Ascending aorta (tissue), 2 donors: Measurements from ENCODE around the gene AUTS2. TPM values are rescaled to one million over a fixed set of nuclear protein-coding genes. Genes with fewer than 3 reads are reported as not detected.

Experiments used
- DNase-seq, 2 donors: peaks; one replicate each; pipeline ENCODE4 v3.0.0-alpha.2; 2019; ENCODE audit warnings: low spot score in 2 of 2
- H3K27ac ChIP-seq, 2 donors: fragments of 200-600 bp; sonication (generic); one replicate each; pipeline ENCODE4 v1.5.1; 2016 to 2017; ENCODE audit warnings: mild to moderate bottlenecking in 1 of 2
- H3K27me3 ChIP-seq: fragments of 200-600 bp; sonication (generic); one replicate; pipeline ENCODE4 v1.5.1; 2017
- H3K36me3 ChIP-seq, 2 donors: fragments of 200-600 bp; sonication (generic); one replicate each; pipeline ENCODE4 v1.5.1; 2016
- H3K4me1 ChIP-seq, 2 donors: fragments of 200-600 bp; sonication (generic); one replicate each; pipeline ENCODE4 v1.5.1; 2016 to 2017; ENCODE audit warnings: mild to moderate bottlenecking in 1 of 2
- H3K4me3 ChIP-seq, 2 donors: fragments of 200-600 bp; sonication (generic); one replicate each; pipeline ENCODE4 v1.5.1; 2016 to 2017; ENCODE audit warnings: mild to moderate bottlenecking in 1 of 2
- H3K9me3 ChIP-seq, 2 donors: fragments of 200-600 bp; sonication (generic); one replicate each; pipeline ENCODE4 v1.5.1; 2016
- CTCF ChIP-seq, 3 experiments: fragments of 200-600 bp in 2 of 3; fragments of 450-650 bp in 1 of 3; sonication (generic) in 2 of 3; IDR thresholded peaks; one replicate each; pipeline ENCODE4 v1.5.1; 2016 to 2019; ENCODE audit warnings: antibody characterized with exemption in 3 of 3, mild to moderate bottlenecking in 1 of 3, moderate library complexity in 1 of 3
- intact Hi-C: fragments of 100-400 bp; cut with DNase I; formaldehyde crosslinking; loops from one replicate; pipeline ENCODE4 v1.15.1; 2023
- total RNA-seq: library from RNA; depleted of rRNA; stranded (reverse); fragments of >200 nt; gene quantifications from one replicate; pipeline ENCODE4 v1.1.0, GENCODE V29; 2016

The AUTS2 gene
- total RNA-seq, 1 donor from 2014 or later, result 90.4 TPM

- Histone ChIP-seq H3K27me3 (no peaks in the 10 kb centered on the region), H3K4me1 (no peaks in the 10 kb centered on the region), H3K4me3 (no peak overlapping the region), H3K9me3 (no peaks in the 10 kb centered on the region), H3K27ac (no peak overlapping the region), H3K36me3 (no peaks in the 10 kb centered on the region)
- intact Hi-C loops, result no loop called here
- no peak for DNase-seq
- TF ChIP-seq CTCF (IDR thresholded peaks at IDR 0.05), result no peak
Observed at GRCh38 chr7:70237831-70238575, 639.7 kb downstream of the AUTS2 start.

DNA sequence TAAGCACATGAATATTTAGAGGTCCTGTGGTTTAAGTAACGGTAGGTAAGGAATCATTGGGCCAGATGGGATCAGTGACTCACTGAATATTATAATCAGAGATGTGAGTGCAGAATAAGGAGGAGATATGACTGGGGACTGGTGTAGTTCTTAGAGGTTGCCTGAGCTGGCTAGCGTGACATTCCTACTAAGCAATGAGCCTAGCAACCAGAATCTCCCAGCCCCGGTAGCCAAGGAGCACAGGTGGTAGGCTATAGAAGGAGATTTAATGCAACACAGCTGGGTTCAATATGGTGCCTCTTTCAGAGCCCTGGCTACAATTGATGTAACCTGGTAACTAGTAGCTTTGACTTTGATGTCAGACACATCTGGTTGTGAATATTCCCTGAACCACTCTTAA lies 641.6 kb downstream of the AUTS2 start:
- no peak overlapping the region for H3K27ac ChIP-seq
- H3K36me3 ChIP-seq, result no peaks in the 10 kb centered on the region
- no peak for TF ChIP-seq CTCF (IDR thresholded peaks at IDR 0.05)
- H3K4me1 ChIP-seq, result no peaks in the 10 kb centered on the region
- no peaks in the 10 kb centered on the region for H3K27me3 ChIP-seq
- H3K4me3 ChIP-seq, result no peak overlapping the region
- no peak for DNase-seq
- intact Hi-C loops, result no loop called here
- no peaks in the 10 kb centered on the region for H3K9me3 ChIP-seq

DNA sequence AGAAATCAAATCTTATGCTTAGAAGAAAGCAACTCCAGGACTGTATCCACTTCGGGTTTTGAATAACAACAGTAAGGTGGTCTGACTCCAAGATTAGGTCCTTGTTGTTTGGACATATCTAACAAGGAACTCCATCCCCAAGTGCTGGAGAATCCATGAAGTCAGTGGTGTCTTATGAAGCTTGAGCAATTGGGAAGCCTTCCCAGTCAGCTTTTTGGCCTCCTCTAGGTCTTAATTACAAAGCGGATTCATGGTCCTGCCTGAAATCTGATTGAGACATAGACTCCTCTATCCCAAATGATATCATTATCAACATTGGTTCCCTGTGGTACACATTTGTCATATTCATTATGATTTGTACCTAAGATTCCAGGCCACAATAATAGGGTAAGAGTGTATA lies 642.6 kb downstream of the AUTS2 start:
- Histone ChIP-seq H3K9me3 (no peaks in the 10 kb centered on the region), H3K27ac (no peak overlapping the region), H3K4me1 (no peaks in the 10 kb centered on the region), H3K27me3 (no peaks in the 10 kb centered on the region), H3K4me3 (no peak overlapping the region), H3K36me3 (no peaks in the 10 kb centered on the region)
- DNase-seq, result no peak
- intact Hi-C loops, result no loop called here
- TF ChIP-seq CTCF (IDR thresholded peaks at IDR 0.05), result no peak

GRCh38 chr7:70241536-70242175 lies 643.4 kb downstream of the AUTS2 start:
- Histone ChIP-seq H3K9me3 (no peaks in the 10 kb centered on the region), H3K27me3 (no peaks in the 10 kb centered on the region), H3K4me3 (no peak overlapping the region), H3K36me3 (no peaks in the 10 kb centered on the region), H3K27ac (no peak overlapping the region), H3K4me1 (no peaks in the 10 kb centered on the region)
- TF ChIP-seq CTCF (IDR thresholded peaks at IDR 0.05), result no peak
- intact Hi-C loops, result no loop called here
- no peak for DNase-seq

DNA sequence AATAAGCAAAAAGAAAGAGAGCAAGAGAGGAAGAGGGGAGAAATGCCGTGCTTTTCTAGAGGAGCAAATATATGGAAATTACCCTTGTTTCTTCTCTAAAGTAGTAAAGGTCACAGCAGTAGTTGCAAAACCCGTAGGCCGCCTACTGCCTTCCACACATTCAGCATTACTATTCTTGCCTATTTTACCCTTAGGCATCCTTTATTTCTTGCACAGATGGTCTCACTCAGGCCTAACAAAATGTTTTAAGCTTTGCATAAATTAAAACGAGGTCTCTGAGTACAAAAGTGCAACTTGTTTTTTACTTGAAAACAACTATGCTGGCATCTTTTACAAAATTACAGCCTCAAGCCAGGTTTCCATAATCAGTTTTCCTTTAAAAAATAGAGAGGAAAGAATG lies 644.6 kb downstream of the AUTS2 start:
- Histone ChIP-seq H3K4me3 (no peak overlapping the region), H3K27ac (no peak overlapping the region), H3K4me1 (no peaks in the 10 kb centered on the region), H3K36me3 (no peaks in the 10 kb centered on the region), H3K27me3 (no peaks in the 10 kb centered on the region), H3K9me3 (no peaks in the 10 kb centered on the region)
- no peak for DNase-seq
- intact Hi-C loops, result no loop called here
- no peak for TF ChIP-seq CTCF (IDR thresholded peaks at IDR 0.05)
